ENCODE results near the gene SKI. TPM values are rescaled to one million over a fixed set of nuclear protein-coding genes. Genes with fewer than 3 reads are reported as not detected.

The SKI gene
- total RNA-seq, 2 donors from 2014 or later: 31.0 to 36.1 TPM

DNA sequence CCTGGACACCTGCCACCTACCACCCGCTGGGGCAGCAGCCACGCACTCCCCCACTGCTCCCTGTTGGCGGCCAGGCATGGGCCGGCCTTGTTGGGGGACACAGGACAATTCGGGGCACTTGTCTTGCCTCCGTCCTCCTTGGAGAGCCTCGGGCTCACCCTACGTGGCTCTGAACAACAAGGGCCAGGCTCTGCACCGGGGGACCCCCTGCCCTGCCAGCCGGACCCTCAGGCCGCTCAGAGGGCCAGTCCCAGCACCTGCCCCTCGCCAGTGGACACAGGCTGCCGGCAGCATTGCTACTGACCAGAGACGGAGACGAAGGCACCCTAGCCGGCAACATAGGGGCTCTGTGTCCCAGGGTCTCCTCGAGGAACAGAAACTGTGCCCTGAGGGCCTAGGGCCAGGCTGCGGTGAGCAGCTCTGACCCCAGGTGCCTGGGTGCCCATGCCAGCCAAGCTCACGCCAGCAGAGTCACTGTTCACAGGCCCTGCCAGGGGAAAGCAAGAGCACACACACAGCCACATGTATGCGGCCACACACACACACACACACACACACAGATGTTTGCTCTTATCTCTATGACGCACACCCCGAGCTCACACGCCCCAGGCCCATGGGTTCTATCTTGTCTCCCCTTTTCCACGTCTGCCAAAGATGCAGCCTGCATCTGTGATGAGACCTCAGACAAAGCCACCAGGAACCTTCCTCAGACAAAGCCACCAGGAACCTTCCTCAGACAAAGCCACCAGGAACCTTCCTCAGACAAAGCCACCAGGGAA lies 117.4 kb downstream of the SKI start:
- no peaks in the 10 kb centered on the region for H3K9me3 ChIP-seq
- no peaks in the 10 kb centered on the region for H3K4me1 ChIP-seq
- no peak overlapping the region for H3K9ac ChIP-seq (ENCODE audit: low read depth in 2 of 2, low read length in 2 of 2)
- TF ChIP-seq, protein P1, sequence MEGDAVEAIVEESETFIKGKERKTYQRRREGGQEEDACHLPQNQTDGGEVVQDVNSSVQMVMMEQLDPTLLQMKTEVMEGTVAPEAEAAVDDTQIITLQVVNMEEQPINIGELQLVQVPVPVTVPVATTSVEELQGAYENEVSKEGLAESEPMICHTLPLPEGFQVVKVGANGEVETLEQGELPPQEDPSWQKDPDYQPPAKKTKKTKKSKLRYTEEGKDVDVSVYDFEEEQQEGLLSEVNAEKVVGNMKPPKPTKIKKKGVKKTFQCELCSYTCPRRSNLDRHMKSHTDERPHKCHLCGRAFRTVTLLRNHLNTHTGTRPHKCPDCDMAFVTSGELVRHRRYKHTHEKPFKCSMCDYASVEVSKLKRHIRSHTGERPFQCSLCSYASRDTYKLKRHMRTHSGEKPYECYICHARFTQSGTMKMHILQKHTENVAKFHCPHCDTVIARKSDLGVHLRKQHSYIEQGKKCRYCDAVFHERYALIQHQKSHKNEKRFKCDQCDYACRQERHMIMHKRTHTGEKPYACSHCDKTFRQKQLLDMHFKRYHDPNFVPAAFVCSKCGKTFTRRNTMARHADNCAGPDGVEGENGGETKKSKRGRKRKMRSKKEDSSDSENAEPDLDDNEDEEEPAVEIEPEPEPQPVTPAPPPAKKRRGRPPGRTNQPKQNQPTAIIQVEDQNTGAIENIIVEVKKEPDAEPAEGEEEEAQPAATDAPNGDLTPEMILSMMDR (IDR thresholded peaks at IDR 0.05): no peak
- no peaks in the 10 kb centered on the region for H3K27me3 ChIP-seq
- no peak overlapping the region for H3K27ac ChIP-seq
- intact Hi-C loops (cut with DNase I): no loop called here
- no peaks in the 10 kb centered on the region for H3K36me3 ChIP-seq
- no peak overlapping the region for H3K4me3 ChIP-seq
- DNase-seq: no peak

DNA sequence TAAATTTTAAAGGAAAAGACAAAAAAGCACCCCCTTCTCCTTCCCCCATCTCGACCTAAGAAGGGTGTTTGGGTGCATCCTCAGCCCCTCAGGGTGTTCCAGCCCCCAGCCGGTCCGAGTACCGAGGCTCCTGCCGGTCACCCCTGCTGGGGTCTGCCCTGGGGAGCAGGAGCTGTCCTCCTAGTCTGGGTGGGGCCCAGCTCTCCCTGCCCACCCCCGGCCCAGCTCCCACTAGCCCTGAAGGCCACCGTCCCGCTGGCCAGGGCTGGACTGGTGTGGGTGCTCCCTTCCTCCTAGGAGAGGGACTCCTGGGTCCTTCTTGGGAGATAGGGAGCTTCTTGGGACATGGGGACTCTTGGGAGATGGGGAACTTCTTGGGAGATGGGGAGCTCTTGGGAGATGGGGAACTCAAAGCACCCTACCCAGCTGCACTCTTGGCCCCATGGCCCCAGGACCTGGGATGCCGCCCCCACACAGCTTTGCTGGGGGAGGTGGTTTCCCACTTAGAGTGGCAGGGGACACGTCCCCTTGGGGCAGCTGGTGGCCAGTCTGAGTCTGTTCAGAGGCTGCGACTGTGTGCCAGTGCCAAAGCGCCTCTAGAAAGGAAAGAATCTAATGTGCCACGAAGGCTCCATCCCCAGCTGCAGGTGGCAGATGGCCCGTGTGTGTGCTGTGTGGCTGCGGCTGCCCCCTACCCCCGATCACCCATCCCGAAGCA lies 118.7 kb downstream of the SKI start:
- TF ChIP-seq, protein P1 (IDR thresholded peaks at IDR 0.05): no peak
- no peak for DNase-seq
- no peaks in the 10 kb centered on the region for H3K9me3 ChIP-seq
- H3K4me1 ChIP-seq: no peaks in the 10 kb centered on the region
- no peak overlapping the region for H3K27ac ChIP-seq
- H3K27me3 ChIP-seq: no peaks in the 10 kb centered on the region
- intact Hi-C loops (cut with DNase I): no loop called here
- no peaks in the 10 kb centered on the region for H3K36me3 ChIP-seq
- H3K9ac ChIP-seq (ENCODE audit: low read depth in 2 of 2, low read length in 2 of 2): no peak overlapping the region
- no peak overlapping the region for H3K4me3 ChIP-seq

- Histone ChIP-seq H3K36me3 (no peaks in the 10 kb centered on the region), H3K9ac (ENCODE audit: low read depth in 2 of 2, low read length in 2 of 2) (no peak overlapping the region), H3K4me3 (no peak overlapping the region), H3K9me3 (no peaks in the 10 kb centered on the region), H3K27ac (no peak overlapping the region), H3K27me3 (no peaks in the 10 kb centered on the region), H3K4me1 (no peaks in the 10 kb centered on the region)
- intact Hi-C loops (cut with DNase I): no loop called here
- TF ChIP-seq, protein P1 (IDR thresholded peaks at IDR 0.05): no peak
- DNase-seq: no peak
These were observed 119.3 kb downstream of the SKI start for GRCh38 chr1:2347409-2347785.

- intact Hi-C loops (cut with DNase I): no loop called here
- H3K27me3 ChIP-seq: no peaks in the 10 kb centered on the region
- H3K4me3 ChIP-seq: no peak overlapping the region
- H3K9me3 ChIP-seq: no peaks in the 10 kb centered on the region
- TF ChIP-seq, protein P1 (IDR thresholded peaks at IDR 0.05): no peak
- H3K9ac ChIP-seq (ENCODE audit: low read depth in 2 of 2, low read length in 2 of 2): no peak overlapping the region
- H3K27ac ChIP-seq: no peak overlapping the region
- H3K36me3 ChIP-seq: no peaks in the 10 kb centered on the region
- no peaks in the 10 kb centered on the region for H3K4me1 ChIP-seq
- DNase-seq: no peak
These were observed 119.8 kb downstream of the SKI start for GRCh38 chr1:2347896-2348295.

- Histone ChIP-seq H3K4me3 (no peak overlapping the region), H3K27ac (no peak overlapping the region), H3K27me3 (no peaks in the 10 kb centered on the region), H3K9me3 (no peaks in the 10 kb centered on the region), H3K4me1 (no peaks in the 10 kb centered on the region), H3K36me3 (no peaks in the 10 kb centered on the region), H3K9ac (ENCODE audit: low read depth in 2 of 2, low read length in 2 of 2) (no peak overlapping the region)
- no peak for DNase-seq
- TF ChIP-seq, protein P1 (IDR thresholded peaks at IDR 0.05): no peak
- intact Hi-C loops (cut with DNase I): no loop called here
These were observed 120.5 kb downstream of the SKI start for GRCh38 chr1:2348346-2349325.
